Bronchial epithelial cell (primary cell): ENCODE results near the gene PLA2G7. TPM values are rescaled to one million over a fixed set of nuclear protein-coding genes. Genes with fewer than 3 reads are reported as not detected.
"Not testable (repeated sequence)": the region's sequence is repeated elsewhere in the genome, so short reads cannot be mapped to it uniquely, and the experiment has no call there.

ENCODE experiments used
- DNase-seq: peaks from one replicate; pipeline ENCODE4 v3.0.0-alpha.2; 2010; ENCODE audit warnings: low read depth
- FAIRE-seq: peaks from 2 replicates; lab custom pipeline; 2011; peaks lifted over from hg19 to GRCh38; lab: Jason Lieb, UNC
- H3K27me3 ChIP-seq: 2 replicates; pipeline ENCODE4 v1.5.1; 2011; ENCODE audit warnings: low read length; ENCODE audit not compliant: control insufficient read depth, insufficient read depth
- H3K36me3 ChIP-seq: 2 replicates; pipeline ENCODE4 v1.5.1; 2011; ENCODE audit warnings: low read length; ENCODE audit not compliant: control insufficient read depth, insufficient read depth
- H3K4me3 ChIP-seq: 2 replicates; pipeline ENCODE4 v1.5.1; 2011; ENCODE audit warnings: mild to moderate bottlenecking, low read depth, low read length, control low read depth
- CTCF ChIP-seq: IDR thresholded peaks from 2 replicates; pipeline ENCODE4 v1.5.1; 2011; ENCODE audit warnings: mild to moderate bottlenecking, moderate library complexity, low read length, control low read depth, inconsistent platforms; ENCODE audit not compliant: insufficient read depth, severe bottlenecking
- total RNA-seq: library from RNA; depleted of rRNA; stranded (reverse); fragments of >200 nt; gene quantifications from 2 replicates; pipeline ENCODE4 v1.2.1, GENCODE V29; 2014

PLA2G7 gene
- total RNA-seq: not detected in 2 replicates

DNA sequence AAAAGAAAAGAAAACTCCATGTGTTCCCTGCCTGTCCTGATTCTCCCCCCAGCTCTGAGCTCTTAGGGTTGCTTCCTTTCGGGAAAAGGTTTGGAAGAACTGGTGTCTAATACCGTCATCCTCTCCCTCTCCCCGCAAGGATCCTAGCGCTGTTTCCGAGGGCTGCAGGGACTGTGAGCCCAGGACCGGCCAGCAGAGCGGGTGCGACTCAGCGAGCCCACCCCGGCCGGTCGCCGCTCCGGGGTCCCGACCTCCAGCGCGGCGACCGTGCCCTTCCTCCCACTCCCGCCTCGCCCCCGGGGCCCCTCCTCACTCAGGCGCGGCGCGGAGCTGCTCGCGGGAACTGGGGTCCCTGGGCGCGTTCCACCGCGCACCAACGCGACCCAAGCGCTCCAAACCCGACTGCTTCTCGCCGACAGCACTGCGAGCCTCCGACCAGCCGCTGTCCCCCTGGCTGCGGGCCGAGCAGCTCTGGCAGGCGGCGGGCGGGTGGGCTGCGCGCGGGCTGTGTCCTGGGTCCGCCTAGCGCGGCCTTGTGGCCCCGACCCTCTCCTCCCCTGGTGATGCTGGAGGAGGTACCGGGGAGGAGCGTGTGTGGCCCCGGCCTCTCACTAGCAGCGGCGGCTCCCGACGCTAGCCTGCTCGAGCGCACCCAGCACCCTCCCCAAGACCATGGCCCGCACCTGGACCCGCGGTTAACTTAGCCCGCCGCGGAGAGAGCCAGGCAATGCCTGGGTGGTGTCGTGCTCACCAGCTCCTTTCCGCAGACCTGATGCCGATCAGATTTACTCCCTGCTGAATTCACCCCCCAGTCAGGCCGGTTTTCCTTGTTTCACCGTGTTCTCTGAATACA is at the start of gene PLA2G7:
Gene PLA2G7, minus strand, starts transcription at position 509 of the 853 bp plus-strand sequence. CDS start 12,484 bp downstream, outside the sequence.
- no peaks in the 10 kb centered on the region for H3K27me3 ChIP-seq
- peak; percentile 19 for DNase-seq

DNA sequence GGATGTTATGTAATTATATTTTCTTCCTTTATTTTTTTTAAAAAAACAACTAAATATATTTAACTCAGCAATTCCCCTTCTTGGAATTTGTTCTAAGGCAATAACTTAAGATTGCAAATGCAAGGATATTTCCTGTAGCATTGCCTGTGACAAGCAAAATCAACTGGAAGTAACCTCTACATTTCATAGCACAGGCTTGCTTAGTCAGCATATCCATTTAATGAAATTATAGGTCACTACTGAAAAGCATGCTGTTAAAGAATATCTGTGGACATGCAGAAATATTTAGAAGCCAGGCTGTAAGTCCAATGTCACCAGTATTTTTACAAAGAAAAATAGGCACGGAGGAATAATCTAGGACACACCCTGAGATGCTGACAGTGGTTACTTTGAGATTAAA is 49.4 kb upstream of the PLA2G7 start:
- no peak for FAIRE-seq
- no peak for TF ChIP-seq CTCF

More for the DNA sequence above, at the start of gene PLA2G7:
- TF ChIP-seq CTCF: no peak
- Histone ChIP-seq H3K4me3 (peak within 1 kb of the TSS; percentile 31), H3K36me3 (no peaks in the 10 kb centered on the region)
- no peak for FAIRE-seq

DNA sequence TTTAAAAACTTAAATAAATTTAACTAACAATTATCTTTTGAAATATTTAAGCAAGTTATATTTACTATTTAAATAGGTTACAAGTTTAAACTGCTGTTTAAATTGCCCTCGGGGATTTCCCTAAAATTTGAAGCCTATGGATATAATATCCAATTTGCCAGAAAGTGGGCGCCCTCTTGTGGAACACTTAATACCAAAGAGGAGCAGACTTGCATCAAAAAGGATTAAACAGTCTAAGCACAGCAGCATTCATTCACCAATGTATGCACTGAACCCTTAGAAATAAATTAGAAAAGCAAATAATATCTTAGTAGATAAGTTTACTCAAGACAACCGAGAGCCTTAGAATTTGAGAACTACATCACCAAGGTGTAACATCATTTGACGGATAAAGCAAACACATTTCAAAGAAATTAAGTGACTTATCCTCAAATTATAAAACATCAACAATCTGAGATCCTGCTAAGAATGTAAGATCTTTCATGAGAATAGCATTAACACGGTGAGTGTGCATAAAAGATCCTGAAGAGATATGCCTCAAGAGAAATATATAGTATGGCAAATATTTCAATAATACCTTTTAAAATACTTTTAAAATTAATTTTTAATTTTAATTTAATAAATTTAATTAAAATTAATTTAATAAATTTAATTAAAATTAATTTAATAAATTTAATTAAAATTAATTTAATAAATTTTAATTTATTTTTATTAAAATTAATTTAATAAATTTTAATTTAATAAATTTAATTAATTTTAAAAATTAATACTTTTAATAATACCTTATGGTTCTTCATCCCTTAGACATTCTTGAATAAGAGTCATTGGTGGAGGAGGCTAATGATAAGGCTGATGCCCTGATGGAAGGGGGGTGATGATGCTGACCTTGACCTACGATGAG is 46.6 kb upstream of the PLA2G7 start:
- H3K4me3 ChIP-seq: no peak overlapping the region
- DNase-seq (peak; percentile 71), FAIRE-seq (no peak)
- no peaks in the 10 kb centered on the region for H3K36me3 ChIP-seq
- peak; percentile 52 for TF ChIP-seq CTCF
- H3K27me3 ChIP-seq: no peaks in the 10 kb centered on the region

More for the DNA sequence above, 49.4 kb upstream of the PLA2G7 start:
- Histone ChIP-seq H3K4me3 (no peak overlapping the region), H3K27me3 (no peaks in the 10 kb centered on the region), H3K36me3 (no peaks in the 10 kb centered on the region)
- no peak for DNase-seq

DNA sequence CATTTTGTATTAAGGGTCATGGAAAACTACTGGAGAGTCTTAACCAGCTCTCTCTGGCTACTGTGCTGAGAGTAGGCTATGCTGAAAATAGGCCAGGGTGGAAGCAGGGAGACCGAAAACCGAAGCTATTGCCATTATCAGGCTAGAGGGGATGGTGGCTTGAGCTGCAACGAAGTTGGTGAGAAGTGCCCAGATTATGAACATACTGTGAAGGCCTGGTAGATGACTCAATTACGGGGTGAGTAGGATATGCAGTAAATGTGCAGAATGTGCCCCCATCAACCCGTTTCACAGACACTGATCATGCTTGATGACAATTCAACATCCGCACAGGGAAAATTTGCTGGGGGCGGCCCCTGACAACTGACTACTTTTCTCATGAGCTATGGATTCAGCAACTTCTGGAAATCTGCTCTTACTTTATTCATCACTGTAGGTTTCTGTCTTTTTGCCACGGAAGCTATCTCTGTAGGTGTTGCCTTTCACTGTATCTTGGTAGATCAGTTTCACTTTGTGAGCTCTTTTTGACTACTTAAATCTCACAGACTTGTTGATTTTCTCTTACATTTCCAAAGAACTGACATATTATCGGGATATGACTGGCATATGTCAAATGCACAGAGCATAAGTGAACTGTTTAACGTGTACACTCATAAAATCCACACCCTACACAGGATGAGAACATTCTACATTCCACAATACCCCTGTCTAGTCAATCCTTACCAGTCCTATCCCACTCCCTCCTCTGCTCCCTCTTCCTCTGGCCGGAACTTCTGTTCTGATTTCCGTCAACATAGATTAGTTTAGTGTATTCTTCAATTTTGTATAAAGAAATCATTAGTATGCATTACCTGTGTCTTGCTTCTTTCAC is 42.5 kb upstream of the PLA2G7 start:
- H3K4me3 ChIP-seq: no peak overlapping the region
- DNase-seq: no peak
- H3K36me3 ChIP-seq: no peaks in the 10 kb centered on the region
- H3K27me3 ChIP-seq: no peaks in the 10 kb centered on the region
- TF ChIP-seq CTCF: no peak
- no peak for FAIRE-seq

DNA sequence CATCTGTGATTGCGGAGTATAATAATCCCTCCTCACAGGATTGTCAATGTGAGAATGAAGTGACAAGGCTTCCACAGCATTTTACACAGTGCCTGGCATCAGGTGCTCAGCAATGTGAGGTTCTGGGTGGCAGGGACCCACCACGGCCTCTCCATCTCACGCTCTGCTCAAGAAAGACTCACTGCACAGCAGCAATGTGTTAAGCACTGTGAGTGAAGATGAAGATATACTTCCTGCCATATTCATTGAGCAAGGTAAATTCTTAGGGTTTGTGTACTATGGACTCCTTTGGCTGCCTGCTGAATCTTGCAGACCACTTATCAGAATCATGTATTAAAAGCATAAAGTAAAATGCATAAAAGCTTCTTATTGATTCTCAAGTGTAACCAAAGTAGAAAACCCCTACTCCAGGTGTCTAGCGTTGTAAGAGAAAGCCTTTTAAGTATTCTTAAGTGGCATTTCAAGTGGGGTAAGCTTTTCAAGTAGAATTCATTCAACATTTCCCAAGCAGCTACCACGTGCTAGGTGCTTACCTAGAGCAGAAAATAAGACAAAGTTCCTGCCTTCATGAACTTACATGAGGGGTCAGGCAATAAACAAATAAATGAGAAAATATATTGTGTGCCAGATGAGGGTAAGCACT is 41.0 kb upstream of the PLA2G7 start:
- H3K36me3 ChIP-seq: no peaks in the 10 kb centered on the region
- no peak for DNase-seq
- no peak for FAIRE-seq
- no peak overlapping the region for H3K4me3 ChIP-seq
- no peaks in the 10 kb centered on the region for H3K27me3 ChIP-seq
- no peak for TF ChIP-seq CTCF

- not testable (repeated sequence) for FAIRE-seq, H3K36me3 ChIP-seq, DNase-seq, H3K27me3 ChIP-seq, H3K4me3 ChIP-seq
These were observed 39.6 kb upstream of the PLA2G7 start for GRCh38 chr6:46774736-46775135.
